Vagina (tissue), 2 donors: ENCODE measurements around the gene ADIG.

Experiments used
- POLR2A ChIP-seq, 2 donors: fragments of 450-650 bp; IDR thresholded peaks; one replicate each; pipeline ENCODE4 v1.6.1; 2017; ENCODE audit warnings: antibody characterized with exemption in 2 of 2, mild to moderate bottlenecking in 2 of 2, moderate library complexity in 2 of 2
- POLR2AphosphoS5 ChIP-seq, 2 donors: sonication (generic); formaldehyde crosslinking; IDR thresholded peaks; one replicate each; pipeline ENCODE4 v1.9.0; 2017; ENCODE audit warnings: antibody characterized with exemption in 2 of 2, mild to moderate bottlenecking in 2 of 2, low read depth in 1 of 2; ENCODE audit not compliant: insufficient read depth in 1 of 2
- TF ChIP-seq, protein P1 (sequence below), 3 experiments: fragments of 450-650 bp in 2 of 3; fragments of 200-600 bp in 1 of 3; sonication (generic) in 1 of 3; IDR thresholded peaks; one replicate each; pipeline ENCODE4 v1.5.1; 2017 to 2019; ENCODE audit warnings: antibody characterized with exemption in 3 of 3, mild to moderate bottlenecking in 2 of 3, moderate library complexity in 2 of 3

DNA sequence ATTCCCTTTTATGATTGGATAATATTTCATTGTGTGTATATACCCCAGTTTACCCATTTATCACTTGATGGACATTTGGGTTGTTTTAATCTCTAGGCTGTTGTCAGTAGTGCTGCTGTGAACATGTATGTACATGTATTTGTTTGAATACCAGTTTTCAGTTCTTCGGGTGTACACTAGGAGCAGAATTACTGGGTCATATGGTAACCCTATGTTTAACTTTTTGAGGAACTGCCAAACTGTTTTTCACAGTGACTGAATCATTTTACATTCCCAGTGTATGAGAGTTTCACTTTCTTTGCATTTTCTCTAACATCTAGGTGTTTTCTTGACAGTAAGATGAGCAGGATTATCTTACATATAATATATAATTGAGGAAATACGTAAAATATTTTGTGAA, 44.7 kb upstream of the ADIG start:
- TF ChIP-seq, protein P1, sequence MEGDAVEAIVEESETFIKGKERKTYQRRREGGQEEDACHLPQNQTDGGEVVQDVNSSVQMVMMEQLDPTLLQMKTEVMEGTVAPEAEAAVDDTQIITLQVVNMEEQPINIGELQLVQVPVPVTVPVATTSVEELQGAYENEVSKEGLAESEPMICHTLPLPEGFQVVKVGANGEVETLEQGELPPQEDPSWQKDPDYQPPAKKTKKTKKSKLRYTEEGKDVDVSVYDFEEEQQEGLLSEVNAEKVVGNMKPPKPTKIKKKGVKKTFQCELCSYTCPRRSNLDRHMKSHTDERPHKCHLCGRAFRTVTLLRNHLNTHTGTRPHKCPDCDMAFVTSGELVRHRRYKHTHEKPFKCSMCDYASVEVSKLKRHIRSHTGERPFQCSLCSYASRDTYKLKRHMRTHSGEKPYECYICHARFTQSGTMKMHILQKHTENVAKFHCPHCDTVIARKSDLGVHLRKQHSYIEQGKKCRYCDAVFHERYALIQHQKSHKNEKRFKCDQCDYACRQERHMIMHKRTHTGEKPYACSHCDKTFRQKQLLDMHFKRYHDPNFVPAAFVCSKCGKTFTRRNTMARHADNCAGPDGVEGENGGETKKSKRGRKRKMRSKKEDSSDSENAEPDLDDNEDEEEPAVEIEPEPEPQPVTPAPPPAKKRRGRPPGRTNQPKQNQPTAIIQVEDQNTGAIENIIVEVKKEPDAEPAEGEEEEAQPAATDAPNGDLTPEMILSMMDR (IDR thresholded peaks at IDR 0.05): no peak
- TF ChIP-seq POLR2A (IDR thresholded peaks at IDR 0.05) (no peak), POLR2AphosphoS5 (IDR thresholded peaks at IDR 0.05; ENCODE audit: insufficient read depth in 1 of 2, low read depth in 1 of 2) (no peak)
